NCI-H82 treated with DMSO at 0.1 percent for 48 hours (cell line): Measurements from ENCODE around the gene ATPAF2.

Experiments used
- DNase-seq: peaks from one replicate; lab custom pipeline; 2025; ENCODE audit not compliant: unreplicated experiment; lab: John Stamatoyannopoulos, UW

ATPAF2 gene

DNA sequence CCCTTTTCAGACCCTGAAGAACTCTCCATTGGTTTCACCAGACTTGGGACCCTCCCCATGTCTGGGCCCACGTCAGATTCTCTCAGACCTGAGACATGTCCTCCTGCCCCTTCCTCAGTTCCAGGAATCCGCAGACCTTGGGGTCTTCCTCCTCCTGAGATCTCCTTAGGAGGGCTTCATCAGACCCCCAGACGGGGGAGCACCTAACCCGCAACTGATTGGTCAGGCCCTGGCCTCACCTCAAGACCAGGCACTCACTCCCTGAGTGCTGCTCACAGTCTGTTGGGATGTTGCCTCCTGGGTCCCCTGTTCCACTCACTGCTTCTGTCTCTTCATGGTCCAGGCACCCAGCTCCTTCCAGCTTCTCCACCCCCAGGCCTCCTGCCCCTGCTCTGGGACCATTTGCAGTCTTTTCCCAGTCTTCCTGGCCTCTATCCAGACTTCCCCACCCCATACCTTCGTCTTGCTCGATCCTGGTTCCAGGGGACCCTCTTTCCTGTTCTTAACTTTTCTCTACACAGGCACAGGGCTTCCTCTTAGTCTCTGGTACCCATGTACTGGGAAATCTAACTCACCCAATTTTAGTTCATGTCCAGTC lies 1.4 kb upstream of the ATPAF2 start:
- no peak for DNase-seq

DNA sequence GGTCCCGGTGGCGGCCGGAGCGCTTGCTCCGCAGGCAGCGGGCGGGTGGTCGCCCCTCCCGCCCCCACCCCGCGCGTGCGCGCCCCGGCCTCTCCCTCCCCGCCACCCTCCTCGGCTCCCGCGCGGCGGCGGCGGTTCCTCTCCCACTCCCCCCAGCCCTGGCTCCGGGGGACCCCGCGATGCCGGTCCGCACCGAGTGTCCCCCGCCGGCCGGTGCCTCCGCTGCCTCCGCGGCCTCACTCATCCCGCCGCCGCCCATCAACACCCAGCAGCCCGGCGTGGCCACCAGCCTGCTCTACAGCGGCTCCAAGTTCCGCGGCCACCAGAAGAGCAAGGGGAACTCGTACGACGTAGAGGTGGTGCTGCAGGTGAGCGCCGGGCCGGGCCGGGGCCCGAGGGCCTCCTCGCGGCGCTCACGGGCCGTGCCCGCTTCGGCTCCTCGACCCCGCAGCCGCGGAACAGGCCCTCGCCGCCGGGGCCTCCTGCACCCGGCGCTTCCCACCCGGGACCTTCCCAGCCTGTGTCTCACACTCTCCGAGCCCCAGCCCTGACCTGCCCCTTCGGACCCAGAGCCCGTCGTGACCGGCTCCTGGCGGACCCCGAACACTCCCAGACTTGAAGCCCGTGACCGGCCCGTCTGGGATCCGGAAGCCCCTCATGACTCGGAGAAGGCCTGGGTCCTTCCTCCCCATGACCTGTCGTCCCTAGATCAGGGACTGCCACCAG lies 730 bp upstream of the ATPAF2 start:
- no peak for DNase-seq

DNA sequence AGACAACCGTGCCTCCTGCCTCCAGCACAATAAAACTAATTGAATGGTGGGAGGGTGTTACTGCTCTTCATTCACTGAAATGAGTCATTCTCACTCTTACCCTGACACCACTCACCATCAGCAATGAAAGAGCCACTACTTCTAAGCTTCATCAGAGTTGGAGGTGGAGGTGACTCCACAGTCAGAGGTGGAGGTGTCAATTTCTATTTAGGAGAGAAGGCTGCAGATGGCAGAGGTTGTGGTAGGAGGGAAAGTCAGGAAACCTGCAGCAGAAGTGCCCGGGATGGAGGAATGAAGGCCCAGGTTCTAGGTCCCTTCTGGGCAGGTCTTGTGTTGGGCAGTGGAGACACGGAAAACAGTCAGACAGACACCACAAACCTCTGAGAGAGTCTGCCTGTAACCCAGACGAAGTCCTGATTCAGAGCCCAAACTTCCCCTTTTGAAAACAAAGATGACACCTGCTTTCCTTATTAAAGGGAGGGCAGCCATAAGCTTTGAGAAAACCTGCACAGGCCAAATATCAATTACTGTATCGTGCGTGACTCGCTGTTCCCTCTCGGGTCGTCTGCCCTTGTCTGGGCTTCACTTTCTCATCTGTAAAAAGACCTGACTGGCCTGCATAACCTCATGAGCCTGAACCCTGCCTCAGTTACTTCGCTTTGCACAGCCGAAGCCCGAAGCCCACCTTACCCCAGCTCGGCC lies 668 bp downstream of the ATPAF2 start:
- DNase-seq = no peak

GRCh38 chr17:18037486-18037885 lies 1.5 kb downstream of the ATPAF2 start:
- no peak for DNase-seq

DNA sequence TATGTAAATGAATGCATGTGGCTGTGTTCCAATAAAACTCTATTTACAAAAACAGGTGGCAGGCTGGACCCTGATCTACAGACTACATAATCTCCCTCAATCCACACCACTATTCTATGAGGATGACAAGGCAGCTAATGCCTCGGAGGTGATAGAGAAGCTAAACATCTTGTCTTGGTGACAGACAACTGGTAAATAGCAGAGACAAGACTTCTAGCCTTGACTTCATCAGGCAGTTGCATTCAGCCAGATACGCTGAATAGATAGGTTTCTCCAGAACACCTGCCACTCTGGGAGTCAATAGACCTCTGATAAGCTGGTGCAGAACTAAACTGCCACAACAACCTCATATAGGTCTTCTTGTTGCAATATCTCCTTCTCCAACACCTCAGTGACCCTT lies 3.3 kb downstream of the ATPAF2 start:
- DNase-seq = no peak

DNA sequence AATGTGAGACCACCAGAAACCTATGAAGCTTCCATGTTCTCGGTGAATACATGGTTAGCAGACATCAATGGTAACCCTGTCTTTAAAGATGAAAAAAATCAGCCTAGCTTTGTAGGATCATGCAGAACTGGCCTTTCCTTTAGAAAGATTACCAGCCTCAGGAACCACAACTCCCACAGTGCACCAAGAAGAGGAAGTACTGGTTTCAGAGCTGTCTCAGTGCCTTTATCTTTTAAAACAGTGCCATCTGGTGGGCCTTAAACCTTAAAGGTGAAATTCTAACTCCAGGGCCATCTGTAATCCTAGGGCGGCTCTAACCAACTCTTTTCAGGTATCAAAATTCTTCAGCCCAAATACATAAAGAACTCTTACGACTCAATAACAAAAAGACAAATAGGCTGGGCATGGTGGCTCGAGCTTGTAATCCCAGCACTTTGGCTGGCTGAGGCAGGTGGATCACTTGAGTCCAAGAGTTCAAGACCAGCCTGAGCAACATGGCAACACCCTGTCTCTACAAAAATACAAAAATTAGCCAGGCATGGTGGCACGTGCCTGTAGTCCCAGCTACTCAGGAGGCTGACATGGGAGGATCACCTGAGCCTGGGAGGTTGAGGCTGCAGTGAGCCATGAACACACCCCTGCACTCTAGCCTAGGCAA lies 5.4 kb downstream of the ATPAF2 start:
- DNase-seq = peak; percentile 88

DNA sequence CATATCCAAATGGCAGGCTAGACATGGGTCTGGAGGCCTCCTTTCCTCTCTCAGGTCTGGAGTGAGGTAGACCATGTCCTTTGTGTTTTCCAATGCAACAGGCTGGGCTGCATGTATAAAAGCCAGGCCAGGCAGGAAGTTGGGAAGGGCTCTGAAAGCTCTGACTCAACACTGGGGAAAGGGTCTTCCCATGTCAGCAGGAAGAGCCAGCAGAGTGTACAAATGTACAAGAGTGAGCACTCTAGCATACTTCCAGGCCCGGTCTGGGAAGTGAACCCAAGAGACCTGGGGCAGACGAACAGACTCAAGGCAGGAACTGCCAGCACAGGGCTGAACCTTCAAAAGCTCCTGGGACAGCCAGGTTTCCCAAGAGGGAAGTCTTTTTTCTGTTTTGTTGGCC lies 7.0 kb downstream of the ATPAF2 start:
- DNase-seq = no peak

GRCh38 chr17:18028952-18029540 lies 9.9 kb downstream of the ATPAF2 start:
- peak; percentile 50 for DNase-seq

- peak; percentile 50 for DNase-seq
Observed at GRCh38 chr17:18028114-18028951, 10.6 kb downstream of the ATPAF2 start.

- no peak for DNase-seq
Observed at GRCh38 chr17:18027280-18027679, 11.7 kb downstream of the ATPAF2 start.

- DNase-seq = no peak
Observed at GRCh38 chr17:18025945-18026776, 12.8 kb downstream of the ATPAF2 start.

GRCh38 chr17:18025241-18025944 lies 13.6 kb downstream of the ATPAF2 start:
- DNase-seq = no peak

DNA sequence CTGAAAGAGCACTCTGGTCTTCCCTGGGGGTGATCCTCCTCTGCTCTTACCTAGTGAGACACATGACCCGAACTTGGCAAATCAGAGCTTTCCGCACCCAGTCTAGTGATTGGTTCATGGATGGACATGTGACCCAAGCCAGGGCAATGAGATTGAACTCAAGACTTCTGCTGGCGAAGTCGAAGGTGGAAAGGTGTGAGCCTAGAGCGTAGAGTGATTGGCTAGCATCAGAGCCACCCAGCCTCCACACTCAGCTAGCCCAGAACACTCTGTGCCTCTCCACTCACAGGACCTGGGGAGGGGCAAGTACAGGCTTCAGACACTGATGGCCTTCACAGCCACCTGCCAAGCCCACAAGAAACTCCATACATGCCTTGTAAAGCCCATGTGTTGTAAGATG lies 17.6 kb downstream of the ATPAF2 start:
- DNase-seq = no peak

GRCh38 chr17:18020971-18021370 lies 18.0 kb downstream of the ATPAF2 start:
- no peak for DNase-seq

- no peak for DNase-seq
Observed at GRCh38 chr17:18019838-18020154, 19.2 kb downstream of the ATPAF2 start.

DNA sequence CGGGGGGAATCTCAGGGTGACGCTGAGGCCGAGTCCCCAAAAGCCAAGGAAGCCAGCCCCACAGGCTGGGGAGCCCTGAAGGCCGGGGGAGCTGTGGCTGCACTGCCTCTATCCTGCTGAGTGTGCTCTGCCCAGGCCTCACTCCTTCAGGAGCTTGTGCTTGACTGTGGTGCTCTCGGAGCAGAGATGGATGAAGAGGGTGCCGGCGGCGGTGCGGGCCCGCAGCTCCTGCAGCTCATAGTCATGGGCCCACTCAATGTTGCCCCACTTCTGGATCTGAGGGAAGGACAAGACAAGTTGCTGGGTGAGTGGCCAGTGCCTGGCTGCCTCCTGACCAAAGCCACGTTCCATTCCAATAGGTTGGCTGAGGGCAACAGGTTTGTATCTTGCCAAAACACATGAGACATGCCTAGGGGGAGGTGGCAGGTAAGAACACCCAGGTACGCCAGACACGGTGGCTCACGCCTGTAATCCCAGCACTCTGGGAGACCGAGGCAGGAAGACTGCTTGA lies 20.5 kb downstream of the ATPAF2 start:
- DNase-seq = no peak

DNA sequence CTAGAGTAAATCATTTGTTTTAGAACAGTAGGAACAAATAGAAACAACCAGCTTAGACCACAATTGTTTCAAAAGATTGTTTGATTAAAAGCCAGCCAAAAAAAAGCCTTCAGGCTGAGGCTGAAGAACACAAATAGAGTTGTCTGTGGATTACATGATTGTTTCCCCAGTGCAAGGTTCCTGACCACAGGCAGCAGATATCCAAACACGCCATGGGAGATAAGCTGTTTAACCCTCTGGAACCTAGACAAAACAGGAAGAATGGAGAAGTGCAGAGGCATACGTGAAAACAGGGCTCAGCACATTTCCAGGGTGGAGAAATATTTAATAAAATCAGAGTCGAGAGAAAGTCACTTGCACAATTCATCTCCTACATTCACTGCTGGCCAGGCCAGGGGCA lies 21.0 kb downstream of the ATPAF2 start:
- DNase-seq = no peak

- DNase-seq = no peak
Observed at GRCh38 chr17:18016426-18016825, 22.5 kb downstream of the ATPAF2 start.

DNA sequence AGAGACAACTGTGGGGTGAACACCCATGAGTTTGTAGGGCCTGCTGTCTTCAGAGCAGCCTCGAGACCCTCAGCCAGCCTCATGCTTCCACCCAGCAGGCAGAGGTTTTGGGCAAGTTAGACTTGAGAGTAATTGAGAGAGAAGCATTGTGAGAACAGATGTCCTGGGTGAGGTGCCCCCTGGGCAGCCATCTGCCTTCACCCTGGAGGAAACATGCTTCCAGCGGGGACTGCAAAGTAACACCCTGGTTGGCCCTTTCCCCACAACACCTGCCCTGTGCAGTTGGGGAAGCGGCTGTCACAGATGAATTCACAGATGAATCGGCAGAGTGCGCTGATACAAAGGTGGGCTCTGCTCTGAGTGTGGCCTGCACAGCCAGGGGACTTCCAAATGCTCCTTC lies 23.4 kb downstream of the ATPAF2 start:
- no peak for DNase-seq
